Measurements from ENCODE around the gene GLT8D1.
"Not testable (repeated sequence)": the region's sequence is repeated elsewhere in the genome, so short reads cannot be mapped to it uniquely, and the experiment has no call there.

GLT8D1 gene

DNA sequence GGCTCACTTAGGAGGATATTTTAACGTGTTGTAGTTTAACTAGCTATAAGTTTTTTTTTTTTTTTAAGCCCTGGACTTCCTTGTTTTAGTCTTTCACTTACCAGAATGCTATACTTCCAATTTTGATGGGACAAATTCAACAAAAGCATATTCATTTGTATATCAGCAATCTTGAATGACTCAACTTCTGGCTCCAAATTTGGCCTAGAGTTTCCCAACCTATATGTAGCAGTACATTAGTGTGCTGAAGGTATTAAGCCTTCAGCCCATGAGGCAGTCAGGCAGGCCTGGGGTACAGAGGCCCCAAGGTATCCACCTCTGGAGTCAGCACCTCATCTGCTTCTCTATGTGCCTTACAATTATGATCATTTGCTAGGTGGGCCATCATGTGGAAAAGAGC is 25.8 kb downstream of the GLT8D1 start:
- DNase-seq: no peak

DNA sequence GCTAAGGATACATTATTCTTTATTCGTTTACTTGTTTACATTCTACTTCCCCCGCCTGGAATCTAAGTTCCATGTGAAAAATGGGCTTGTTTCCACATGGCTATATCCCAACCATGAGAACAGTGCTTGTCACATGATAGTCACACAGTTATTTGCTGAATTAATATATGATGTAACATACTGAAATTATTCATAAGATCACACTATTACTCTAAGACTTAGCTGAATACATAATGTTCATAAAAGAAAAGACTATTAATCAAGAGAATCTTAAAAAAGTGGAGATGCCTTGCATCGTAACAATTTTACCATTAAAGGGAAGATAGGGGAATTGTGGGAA is 26.4 kb downstream of the GLT8D1 start:
- no peak for DNase-seq

DNA sequence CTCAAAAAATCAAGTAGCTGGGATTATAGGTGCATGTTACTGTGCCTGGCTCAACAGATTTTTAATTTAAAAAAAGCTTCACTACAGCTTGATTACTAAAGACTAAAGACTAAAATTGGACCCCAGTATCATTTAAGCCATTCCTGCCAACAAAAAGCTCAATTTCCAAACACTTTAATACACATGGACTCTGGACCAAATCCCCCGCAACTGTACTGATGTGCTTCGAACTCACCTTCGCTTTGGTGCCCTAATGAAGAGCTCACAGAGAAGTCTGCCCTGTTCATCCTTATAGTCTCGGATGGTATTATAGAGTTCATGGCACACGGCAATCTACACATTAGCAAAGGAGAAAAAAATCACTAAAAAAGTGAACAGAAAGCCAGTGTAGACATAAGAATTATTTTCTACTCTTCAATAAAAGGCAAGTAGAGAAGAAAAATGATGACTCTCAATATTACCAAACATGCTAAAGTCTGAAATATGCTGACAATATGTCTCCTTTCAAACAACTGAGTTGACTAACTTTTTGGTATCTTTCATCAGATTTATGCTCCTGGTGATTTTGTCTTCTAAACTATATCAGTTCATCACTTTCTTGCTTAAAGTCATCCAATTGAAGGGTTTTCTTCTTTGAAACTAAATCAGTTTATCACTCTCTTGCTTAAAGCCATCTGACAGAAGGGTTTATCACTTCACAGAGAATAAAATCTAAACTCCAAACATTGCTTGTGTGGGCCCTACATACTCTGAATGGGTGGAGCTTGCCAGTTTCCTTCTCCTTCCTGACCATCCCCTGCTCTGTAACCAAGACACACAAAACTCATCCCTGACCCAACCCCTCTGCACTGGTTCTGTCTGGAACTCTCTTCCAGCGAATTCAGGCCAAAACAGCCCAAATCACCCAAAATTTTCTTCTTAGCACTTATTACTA is 27.1 kb downstream of the GLT8D1 start:
- no peak for DNase-seq

DNA sequence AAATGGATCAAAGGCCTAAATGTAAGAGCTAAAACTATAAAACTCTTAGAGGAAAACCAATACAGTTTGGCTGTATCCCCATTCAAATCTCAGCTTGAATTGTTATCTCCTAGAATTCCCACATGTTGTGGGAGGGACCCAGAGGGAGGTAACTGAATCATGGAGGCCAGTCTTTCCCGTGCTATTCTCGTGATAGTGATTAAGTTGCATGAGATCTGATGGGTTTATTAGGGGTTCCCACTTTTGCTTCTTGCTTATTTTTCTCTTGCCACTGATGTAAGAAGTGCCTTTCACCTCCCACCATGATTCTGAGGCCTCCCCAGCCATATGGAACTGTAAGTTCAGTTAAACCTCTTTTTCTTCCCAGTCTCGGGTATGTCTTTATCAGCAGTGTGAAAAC is 29.4 kb downstream of the GLT8D1 start:
- DNase-seq: not testable (repeated sequence)

DNA sequence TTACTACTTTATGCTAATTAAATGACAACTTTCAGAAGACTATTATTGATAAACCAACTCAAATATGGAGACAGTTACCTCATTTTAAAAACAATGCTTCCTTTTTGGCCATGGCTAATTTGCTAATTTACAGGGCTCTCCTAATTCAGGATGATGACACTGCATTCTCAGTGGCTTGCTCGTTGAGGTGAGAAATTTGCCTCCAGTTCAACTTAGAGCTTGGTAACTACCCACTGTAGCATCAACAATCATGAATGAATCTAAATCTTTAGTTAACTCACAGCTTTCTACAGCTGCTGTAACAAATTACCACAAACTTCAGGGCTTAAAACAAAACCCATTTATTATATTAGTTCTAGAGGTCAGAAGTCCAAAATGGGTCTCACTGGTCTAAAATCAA is 33.9 kb downstream of the GLT8D1 start:
- DNase-seq: no peak

DNA sequence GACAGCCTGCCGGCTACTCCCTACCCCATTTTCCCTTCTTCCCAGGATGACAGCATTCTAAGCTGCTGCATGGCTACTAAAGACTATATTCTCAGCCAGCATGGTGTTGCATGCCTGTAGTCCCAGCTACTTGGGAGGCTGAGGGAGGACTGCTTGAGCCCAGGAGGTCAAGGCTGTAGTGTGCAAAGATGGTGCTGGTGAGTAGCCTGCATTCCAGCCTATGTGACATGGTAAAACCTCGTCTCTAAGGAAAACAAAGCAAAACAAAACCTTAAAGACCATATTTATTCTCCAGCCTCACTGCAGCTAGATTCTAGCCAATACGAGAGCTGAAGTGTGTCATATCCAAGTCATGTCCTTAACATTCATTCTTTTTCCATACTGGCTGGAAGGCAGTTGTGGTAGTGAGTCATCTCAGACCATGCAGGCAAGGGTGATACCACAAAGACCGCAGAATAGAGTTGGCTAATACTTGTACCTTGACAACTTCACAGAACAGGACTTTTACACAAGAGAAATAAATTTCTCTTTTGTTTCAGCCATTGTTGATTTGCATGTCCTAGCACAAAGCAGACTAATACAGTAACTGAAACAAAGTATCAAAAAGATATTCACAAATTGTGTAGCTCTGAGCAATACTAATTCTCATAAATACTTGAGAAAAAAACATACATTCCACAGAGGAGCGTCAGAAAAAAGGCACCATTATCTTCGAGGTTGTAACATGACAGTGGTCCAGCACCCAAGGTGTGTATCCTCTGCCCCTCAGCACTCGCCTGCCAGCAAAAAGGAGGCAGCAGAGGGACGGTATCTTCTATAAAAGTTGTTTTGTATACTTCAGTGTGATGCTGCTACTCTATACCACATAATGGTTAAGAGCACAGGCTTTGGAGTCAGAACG is 34.7 kb downstream of the GLT8D1 start:
- DNase-seq: no peak

DNA sequence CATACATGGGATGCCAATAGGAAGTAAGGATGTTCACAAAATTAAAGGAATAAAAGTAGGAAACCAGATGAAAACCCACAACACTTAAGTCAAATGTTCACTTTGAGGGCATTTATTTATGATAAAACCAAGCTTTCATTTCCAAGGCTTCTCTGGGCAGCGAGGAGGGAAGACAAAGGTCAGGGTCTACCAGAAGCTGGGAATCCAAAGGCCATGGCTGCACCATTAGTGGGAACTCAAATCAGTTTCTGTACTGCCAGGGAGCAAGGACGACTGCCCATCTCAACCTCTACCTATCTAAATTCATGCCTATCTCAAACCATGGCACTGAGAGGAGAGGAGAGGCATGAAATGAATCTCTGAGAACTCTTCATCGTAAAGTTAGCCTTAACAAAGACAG is 42.5 kb downstream of the GLT8D1 start:
- no peak for DNase-seq

DNA sequence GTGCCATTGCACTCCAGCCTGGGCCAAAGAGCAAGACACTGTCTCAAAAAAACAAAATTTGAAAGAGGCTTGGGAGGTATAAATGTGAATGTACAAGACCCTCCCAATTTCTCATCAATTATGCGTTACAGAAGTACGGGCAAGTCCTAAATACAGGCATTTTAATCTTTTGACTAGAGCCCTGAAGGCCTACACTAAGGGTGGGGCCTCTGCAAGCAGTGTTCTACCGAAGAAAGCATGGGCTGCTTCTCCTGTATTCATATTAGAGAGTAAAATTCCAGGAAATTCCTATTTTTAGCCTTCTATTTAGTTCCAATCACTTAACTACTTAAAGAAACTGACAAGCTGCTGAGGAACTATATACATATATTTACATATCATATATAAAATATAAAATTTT is 45.5 kb downstream of the GLT8D1 start:
- no peak for DNase-seq

DNA sequence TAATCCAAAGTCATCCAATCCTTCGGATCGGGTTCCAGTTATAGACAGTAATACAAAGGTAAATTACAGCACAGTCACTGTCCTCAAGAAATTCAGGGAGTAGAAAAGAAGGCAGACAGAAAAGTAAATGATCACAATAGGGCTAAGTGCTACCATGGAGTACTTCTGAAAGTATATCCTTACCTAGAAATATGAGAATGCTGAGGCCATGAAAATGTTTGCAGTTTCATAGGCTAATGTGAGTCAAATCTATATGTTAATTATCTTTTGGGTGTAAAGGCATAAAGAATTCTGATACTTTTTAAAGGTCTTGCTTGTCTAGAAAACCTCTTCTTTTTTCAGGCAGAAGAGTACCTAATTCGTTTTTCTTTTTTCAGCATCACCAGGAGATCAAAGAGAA is 49.7 kb downstream of the GLT8D1 start:
- no peak for DNase-seq

DNA sequence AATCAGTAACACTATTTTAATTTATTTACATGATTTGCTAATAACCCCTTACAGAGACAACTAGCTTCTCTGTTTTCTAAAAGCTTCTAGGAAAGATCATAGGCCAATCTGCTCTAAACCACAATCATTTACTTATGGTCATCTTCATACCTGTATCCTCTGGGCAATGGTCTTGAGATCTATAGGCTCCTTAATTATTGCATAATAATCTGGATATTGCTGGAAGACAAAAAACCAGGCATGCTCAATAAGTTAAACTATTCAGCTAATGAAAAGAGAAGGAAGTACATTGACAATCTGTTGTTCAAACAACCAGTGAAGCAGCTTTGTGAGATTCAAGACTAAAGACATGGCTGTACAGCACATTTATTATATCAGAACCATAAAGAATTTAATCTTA is 54.0 kb downstream of the GLT8D1 start:
- DNase-seq: no peak

DNA sequence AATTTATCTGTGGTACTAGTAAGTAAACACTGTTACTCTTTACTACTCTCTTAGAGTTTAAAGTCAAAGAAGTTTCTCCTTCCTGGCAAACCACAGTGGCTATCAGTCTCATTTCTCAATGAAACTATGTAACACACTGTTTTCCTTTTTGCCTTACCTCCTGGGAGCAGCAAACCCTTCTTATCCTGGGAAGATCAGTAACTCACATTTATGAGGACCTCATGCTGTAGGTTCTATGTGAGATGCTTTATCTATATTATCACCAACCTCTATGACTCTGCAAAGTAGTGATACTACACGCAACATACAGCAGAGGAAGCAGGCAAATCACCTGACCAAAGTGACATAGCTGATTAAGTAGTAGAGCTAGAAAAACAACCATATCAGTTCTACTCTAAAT is 55.2 kb downstream of the GLT8D1 start:
- no peak for DNase-seq

DNA sequence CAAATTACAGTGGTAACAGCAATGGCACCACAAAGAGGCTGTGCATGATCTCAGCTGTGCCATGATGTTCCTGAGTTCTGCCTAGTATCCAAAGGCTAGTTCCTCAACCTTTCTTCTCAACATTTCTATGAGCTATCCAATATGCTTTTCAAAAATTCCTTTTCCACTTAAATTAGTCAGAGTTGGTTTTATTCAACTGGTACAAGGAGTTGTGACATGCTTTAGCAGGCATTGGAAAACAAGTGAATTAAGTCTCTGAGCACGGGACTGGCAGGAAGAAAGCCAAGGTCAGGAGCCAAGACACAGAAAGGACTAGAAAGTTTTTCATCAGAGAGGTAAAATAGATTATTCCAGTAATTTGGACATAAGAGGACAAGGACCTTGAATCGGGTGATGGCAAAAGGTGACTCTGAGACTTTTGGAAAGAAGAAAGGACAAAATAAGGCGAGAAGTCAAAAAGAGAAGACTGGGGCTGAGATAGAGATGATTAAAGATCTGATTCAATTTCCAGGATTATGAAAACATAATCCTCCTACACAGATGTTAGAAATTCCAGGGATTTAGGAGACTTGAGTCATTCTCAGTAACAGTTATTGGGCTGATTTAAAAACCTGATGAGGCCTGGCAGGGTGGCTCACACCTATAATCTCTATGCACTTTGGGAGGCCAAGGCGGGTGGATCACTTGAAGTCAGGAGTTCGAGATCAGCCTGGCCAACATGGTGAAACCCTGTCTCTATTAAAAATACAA is 56.0 kb downstream of the GLT8D1 start:
- no peak for DNase-seq

DNA sequence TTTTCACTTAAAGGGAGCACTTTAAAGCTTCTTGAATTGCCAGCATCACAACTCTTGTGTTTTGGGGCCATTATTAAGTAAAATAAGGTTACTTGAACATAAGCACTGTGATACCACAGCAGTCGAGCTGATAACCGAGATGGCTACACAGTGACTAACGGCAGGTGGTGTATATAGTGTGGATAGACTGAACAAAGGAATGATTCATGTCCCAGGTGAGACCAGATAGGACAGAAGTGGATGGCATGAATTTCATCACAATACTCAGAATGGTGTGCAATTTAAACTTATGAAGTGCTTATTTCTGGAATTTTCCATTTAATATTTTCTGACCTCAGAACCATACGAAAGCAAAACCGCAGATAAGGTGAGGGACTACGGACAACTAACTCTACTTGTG is 60.0 kb downstream of the GLT8D1 start:
- DNase-seq: no peak
